ENCODE data around the gene MRPL23.

- TF ChIP-seq CTCF (IDR thresholded peaks at IDR 0.05), result no peak
- no peak for TF ChIP-seq POLR2A (IDR thresholded peaks at IDR 0.05)
- no peak for TF ChIP-seq POLR2AphosphoS5 (IDR thresholded peaks at IDR 0.05)
Measured at GRCh38 chr11:1968454-1969002, 21.4 kb downstream of the MRPL23 start.
